HG03025 (cell line): Measurements from ENCODE around the gene TOR1B.
"Not testable (repeated sequence)": the region's sequence is repeated elsewhere in the genome, so short reads cannot be mapped to it uniquely, and the experiment has no call there.

Experiments used
- ATAC-seq: cut with Tn5 transposase; IDR thresholded peaks from one replicate; pipeline ENCODE4 v1.9.1; 2021; ENCODE audit warnings: mild to moderate bottlenecking, moderate library complexity; ENCODE audit not compliant: unreplicated experiment, low FRiP score

Gene TOR1B, protein sequence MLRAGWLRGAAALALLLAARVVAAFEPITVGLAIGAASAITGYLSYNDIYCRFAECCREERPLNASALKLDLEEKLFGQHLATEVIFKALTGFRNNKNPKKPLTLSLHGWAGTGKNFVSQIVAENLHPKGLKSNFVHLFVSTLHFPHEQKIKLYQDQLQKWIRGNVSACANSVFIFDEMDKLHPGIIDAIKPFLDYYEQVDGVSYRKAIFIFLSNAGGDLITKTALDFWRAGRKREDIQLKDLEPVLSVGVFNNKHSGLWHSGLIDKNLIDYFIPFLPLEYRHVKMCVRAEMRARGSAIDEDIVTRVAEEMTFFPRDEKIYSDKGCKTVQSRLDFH

DNA sequence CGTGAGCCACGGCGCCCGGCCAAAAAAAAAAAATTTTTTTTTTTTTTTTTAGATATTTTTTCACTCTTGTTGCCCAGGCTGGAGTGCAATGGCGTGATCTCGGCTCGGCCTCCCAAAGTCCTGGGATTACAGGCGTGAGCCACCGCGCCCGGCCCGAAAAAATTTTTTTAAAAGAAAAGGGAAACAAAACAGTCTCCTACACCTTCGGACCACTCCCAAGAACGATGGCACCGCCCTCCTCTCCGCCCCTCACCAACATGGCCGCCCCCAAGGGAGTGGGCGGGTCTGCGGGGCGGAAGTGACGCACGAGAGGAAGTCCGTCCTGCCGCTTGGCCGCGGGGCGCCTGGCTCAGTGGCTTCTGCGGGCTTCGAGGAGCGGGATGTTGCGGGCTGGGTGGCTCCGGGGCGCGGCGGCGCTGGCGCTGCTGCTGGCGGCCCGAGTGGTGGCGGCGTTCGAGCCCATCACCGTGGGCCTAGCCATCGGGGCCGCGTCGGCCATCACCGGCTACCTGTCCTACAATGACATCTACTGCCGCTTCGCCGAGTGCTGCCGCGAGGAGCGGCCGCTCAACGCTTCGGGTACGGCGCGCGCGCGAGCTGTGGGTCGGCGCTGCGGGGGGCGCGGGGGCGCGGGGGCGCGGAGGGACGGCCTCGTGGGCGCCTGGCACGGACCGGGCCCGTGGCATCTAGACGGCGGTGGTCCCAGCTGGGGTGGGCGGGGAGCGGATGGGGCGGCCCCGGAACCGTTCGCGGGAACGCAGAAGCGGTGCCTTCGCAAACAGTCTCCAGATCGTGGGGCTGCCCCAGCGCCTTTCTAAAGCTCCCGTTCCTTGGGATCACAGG is at the start of gene TOR1B:
Gene TOR1B, plus strand, starts transcription at position 352 of the 843 bp plus-strand sequence. Its CDS starts 29 bp downstream, at position 381.
- ATAC-seq, result peak; percentile 81

GRCh38 chr9:129755151-129755550 is 47.8 kb upstream of the TOR1B start:
- no peak for ATAC-seq

- no peak for ATAC-seq
Measured at GRCh38 chr9:129756191-129756590, 46.8 kb upstream of the TOR1B start.

- no peak for ATAC-seq
Measured at GRCh38 chr9:129757045-129757444, 45.9 kb upstream of the TOR1B start.

DNA sequence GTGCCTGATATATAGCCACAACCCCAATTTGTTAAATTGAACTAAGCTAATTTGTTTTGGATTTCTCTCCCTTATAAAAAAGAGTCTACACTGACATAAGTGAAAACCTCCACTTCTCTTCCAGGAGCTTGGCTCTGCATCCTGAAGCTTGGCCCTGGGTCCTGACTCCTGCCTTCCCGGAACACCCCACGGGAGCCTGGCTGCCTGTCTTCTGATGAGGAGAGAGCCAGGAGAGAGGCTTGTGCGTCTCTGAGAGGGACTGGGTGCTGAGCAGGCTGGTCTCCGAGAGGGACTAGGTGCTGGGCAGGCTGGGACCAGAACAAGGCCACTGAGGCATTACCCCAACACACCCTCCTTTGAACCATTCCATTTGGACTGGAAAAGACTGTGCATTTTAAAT is 43.7 kb upstream of the TOR1B start:
- ATAC-seq, result no peak

DNA sequence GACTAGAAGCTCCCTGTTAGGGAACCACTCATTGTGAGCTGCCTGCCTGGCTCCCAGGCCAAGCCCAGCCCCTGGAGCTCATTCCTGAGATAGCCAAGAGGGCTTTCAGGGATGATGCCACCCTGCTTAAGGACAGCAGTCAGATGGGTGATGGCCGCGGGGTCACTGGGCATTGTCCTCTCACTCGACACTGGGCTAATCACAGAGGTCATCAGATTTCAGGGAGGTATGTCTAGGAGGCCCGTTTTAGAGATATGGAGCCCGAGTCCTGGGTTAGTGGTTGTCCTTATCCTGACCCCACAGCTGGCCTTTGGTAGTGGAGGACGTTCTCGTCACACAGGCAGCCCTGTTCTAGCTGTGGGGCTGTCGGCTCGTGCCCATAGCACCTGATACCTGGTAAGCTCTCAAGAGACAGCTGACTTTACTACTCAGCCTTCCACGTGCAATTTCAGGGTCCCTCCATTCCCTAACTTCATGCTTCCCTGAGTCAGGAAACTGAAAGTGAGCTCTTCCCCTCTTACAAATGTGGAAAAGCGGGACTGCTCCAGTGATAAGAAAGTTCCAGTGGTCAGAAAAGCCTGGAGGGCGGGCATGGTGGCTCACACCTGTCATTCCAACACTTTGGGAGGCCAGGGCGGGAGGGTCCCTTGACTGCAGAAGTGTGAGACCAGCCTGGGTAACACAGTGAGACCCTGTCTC is 43.0 kb upstream of the TOR1B start:
- no peak for ATAC-seq

GRCh38 chr9:129760784-129761183 is 42.2 kb upstream of the TOR1B start:
- ATAC-seq, result not testable (repeated sequence)

GRCh38 chr9:129761293-129761900 is 41.6 kb upstream of the TOR1B start:
- no peak for ATAC-seq

GRCh38 chr9:129761901-129762369 is 41.0 kb upstream of the TOR1B start:
- no peak for ATAC-seq

- not testable (repeated sequence) for ATAC-seq
Measured at GRCh38 chr9:129762370-129762984, 40.5 kb upstream of the TOR1B start.

DNA sequence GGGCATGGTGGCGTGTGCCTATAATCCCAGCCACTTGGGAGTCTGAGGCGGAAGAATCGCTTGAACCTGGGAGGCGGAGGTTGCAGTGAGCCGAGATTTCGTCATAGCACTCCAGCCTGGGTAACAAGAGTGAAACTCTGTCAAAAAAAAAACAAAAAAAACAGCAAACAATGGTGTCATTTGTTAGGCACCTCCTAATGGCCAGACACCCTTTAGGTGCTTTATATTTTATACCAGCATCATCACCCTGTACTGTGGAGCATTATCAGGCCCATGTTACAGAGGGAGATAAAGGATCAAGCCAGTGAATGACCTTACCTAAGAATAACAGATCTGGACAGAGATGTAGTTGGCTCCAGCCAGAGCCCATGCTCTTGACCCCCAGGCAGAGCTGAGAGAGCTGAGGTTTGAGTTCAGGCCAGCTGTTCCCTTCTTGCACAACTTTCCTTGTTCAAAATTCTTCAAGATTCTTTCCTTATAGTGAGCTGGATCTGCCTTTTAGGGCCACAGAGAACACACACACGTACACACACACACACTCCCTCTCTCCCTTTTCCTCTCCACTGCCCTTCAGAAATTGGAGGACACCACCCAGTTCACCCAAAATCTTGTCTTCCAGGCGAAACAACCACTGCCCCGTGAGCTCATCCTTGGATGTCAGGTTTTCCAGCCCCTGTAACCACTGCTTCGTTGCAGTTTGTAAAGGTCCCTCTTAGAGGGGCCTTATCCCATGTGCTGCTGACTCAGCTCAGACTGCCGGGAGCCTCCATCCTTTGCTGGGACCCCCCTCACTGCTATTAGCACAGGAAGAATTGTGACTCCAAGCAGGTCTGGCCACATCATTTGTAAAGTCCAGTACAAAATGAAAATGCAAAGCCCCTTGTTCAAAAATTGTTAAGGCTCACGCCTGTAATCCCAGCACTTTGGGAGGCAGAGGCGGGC is 39.7 kb upstream of the TOR1B start:
- no peak for ATAC-seq

DNA sequence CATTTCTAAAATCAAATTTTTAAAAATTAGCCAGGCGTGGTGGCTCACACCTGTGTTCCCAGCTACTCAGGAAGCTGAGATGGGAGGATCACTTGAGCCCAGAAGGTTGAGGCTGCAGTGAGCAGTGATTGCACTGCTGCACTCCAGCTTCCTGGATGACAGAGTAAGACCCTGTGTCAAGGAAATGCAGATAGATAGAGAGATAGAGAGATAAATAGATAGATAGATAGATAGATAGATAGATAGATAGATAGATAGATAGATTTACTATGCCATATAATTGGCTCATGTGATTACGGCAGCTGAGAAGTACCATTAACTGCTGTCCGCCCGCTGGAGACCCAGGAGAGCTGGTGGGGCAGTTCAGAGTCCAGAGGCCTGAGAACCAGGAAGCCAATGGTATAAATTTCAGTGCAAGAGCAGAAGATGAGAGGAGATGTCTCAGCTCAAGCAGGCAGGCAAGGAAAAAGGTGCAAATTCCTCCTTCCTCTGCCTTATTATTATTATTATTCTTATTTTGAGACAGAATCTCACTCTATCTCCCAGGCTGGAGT is 37.1 kb upstream of the TOR1B start:
- ATAC-seq, result no peak

GRCh38 chr9:129768486-129768885 is 34.5 kb upstream of the TOR1B start:
- ATAC-seq, result no peak

DNA sequence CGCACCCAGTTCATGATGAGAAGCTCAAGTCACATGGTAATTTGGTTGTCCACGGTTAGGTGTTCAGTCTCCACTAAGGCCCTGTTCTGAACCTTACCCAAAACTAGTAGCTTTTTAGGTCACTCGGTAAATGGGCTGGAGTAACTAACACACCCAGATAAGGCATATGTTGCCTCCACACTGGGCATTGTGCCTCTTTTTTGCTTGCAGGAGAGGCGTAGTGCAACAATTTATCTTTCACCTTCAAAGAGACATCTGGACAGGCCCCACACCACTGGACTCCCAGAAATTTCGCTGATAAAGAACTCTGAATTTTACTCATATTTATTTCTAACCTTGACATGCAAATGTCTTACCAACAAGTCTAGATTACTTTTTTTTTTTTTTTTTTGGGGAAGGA is 33.3 kb upstream of the TOR1B start:
- no peak for ATAC-seq

DNA sequence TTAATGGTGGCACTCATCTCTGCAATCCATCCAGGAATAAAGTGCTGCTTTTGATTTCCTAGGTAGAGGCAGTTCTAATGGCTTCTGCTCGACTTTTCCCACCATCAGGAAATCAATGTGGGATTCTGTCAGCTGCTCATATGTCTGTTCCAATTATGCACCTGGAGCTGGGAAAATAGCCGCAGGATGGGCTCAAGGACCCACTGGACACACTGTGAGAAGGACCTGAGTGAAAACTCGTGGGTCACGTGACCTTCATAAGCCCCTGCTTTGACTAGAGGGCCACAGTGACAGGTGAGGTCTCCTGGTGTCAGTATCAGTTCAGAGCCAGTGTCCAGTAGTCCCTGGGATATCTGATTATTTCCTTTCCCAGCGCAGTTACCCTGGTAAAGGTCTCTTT is 32.2 kb upstream of the TOR1B start:
- no peak for ATAC-seq

DNA sequence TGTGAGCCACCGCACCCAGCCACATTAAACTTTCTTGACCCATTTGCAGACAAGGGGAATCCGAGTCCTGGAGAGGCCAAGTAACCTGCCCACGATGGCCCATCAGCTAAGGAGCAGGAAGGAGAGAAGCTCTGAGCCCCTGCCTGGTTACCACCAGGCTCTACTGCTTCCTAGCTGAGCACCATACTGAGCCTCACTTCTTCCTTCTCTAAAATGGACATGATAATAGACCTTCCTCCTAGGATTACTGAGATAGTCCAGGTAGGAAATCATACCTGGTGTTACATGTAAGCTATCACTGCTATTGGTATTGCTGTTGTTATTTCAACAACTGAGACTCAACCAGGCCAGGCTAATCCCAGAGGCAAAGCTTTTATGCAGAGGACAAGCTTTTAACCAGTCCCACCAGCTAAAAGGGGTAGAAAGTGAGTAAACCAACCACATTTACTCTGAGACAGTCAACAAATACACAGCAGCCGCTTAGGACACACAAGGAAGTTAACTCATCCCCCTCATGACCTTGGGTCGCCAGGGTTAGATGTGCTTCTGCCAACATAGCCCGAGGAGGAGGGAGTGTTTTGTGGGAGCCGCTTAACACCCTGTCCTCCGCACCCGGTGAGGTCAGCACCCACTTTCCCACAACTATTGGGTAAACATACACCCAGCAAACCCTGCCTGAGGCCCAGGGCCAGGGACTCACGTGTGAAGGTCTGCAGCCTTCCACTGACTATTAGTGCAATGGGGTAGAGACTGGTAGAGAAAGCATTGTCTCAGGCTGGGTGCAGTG is 29.5 kb upstream of the TOR1B start:
- ATAC-seq, result no peak

- ATAC-seq, result no peak
Measured at GRCh38 chr9:129774791-129775447, 28.1 kb upstream of the TOR1B start.

DNA sequence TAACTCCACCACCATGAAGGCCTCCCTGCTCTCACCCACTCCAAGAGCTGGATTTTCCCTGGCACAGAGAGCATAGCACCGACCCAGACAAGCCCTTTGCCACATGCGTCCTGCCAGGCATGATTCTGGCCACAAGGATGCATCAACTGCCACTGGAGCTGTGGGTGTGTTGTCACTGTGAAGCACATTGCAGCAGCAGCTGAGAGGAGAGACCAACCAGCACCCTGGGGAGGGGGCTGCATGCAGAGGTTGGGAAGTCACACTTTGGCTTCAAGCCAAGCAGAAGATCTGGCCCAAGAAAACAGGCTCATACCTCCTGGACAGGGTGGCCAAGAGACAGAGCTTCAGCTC is 27.6 kb upstream of the TOR1B start:
- ATAC-seq, result no peak
